Uterus (tissue), 4 donors: ENCODE results near the gene TBC1D1. TPM values are rescaled to one million over a fixed set of nuclear protein-coding genes. Genes with fewer than 3 reads are reported as not detected.

Experiments
- DNase-seq, 2 donors: peaks; one replicate each; pipeline ENCODE4 v3.0.0-alpha.2; 2019 to 2020
- H3K27ac ChIP-seq, 2 donors: fragments of 200-600 bp; sonication (generic); 1 replicate in 1 of 2; 2 replicates in 1 of 2; pipeline ENCODE4 v1.5.1; 2016 to 2018
- H3K27me3 ChIP-seq, 2 donors: fragments of 200-600 bp; sonication (generic); one replicate each; pipeline ENCODE4 v1.5.1; 2018 to 2019; ENCODE audit warnings: control low read depth in 1 of 2
- H3K36me3 ChIP-seq, 2 donors: fragments of 200-600 bp; sonication (generic); one replicate each; pipeline ENCODE4 v1.5.1; 2019; ENCODE audit warnings: control low read depth in 1 of 2
- H3K4me1 ChIP-seq, 2 donors: fragments of 200-600 bp; sonication (generic); one replicate each; pipeline ENCODE4 v1.5.1; 2018 to 2019; ENCODE audit warnings: control low read depth in 1 of 2
- H3K4me3 ChIP-seq, 2 donors: fragments of 200-600 bp; sonication (generic); 1 replicate in 1 of 2; 2 replicates in 1 of 2; pipeline ENCODE4 v1.5.1; 2018 to 2019; ENCODE audit warnings: mild to moderate bottlenecking in 1 of 2
- H3K9me3 ChIP-seq, 2 donors: fragments of 200-600 bp; sonication (generic); one replicate each; pipeline ENCODE4 v1.5.1; 2019; ENCODE audit warnings: control low read depth in 1 of 2
- CTCF ChIP-seq, 4 experiments: fragments of 200-600 bp in 2 of 4; fragments of 450-650 bp in 2 of 4; sonication (generic) in 2 of 4; IDR thresholded peaks; one replicate each; pipeline ENCODE4 v1.5.1; 2016 to 2019; ENCODE audit warnings: antibody characterized with exemption in 4 of 4, mild to moderate bottlenecking in 2 of 4, moderate library complexity in 1 of 4
- POLR2A ChIP-seq, 2 donors: fragments of 450-650 bp; IDR thresholded peaks; one replicate each; pipeline ENCODE4 v1.6.1; 2016; ENCODE audit warnings: antibody characterized with exemption in 2 of 2, mild to moderate bottlenecking in 1 of 2, moderate library complexity in 1 of 2
- intact Hi-C: fragments of 100-400 bp; cut with DNase I; formaldehyde crosslinking; loops from one replicate; pipeline ENCODE4 v1.15.1; 2023; ENCODE audit warnings: low total_unique reads
- total RNA-seq, 4 donors: library from RNA; depleted of rRNA in 3 of 4; stranded (reverse); fragments of >200 nt in 3 of 4; gene quantifications; one replicate each; pipeline versions ENCODE4 v1.1.0 to v1.2.4, GENCODE V29; 2014 to 2023
- donor health status: DM: yes; HTN: yes; CAD: no.

The TBC1D1 gene
- total RNA-seq, 4 donors from 2014 or later: 172 to 402 (median 236) TPM

- H3K27ac ChIP-seq: peak overlapping the region; percentile 79 to 90
- intact Hi-C loops: no loop called here
- no peak overlapping the region for H3K4me3 ChIP-seq
- TF ChIP-seq CTCF (IDR thresholded peaks at IDR 0.05) (no peak), POLR2A (IDR thresholded peaks at IDR 0.05) (no peak)
- H3K27me3 ChIP-seq: no peaks in the 10 kb centered on the region
- DNase-seq: no peak
- no peaks in the 10 kb centered on the region for H3K9me3 ChIP-seq
- peaks cover 12 to 31% of the 10 kb centered on the region in 2 donors for H3K4me1 ChIP-seq
- no peaks in the 10 kb centered on the region for H3K36me3 ChIP-seq
These were observed 189.4 kb downstream of the TBC1D1 start for GRCh38 chr4:38080061-38080974.

GRCh38 chr4:38082021-38082420 lies 191.1 kb downstream of the TBC1D1 start:
- peaks cover 23 to 31% of the 10 kb centered on the region in 2 donors for H3K4me1 ChIP-seq
- H3K27ac ChIP-seq: peak overlapping the region; percentile 79 to 90
- intact Hi-C loops: no loop called here
- TF ChIP-seq CTCF (IDR thresholded peaks at IDR 0.05): no peak
- no peaks in the 10 kb centered on the region for H3K9me3 ChIP-seq
- H3K4me3 ChIP-seq: no peak overlapping the region
- H3K27me3 ChIP-seq: no peaks in the 10 kb centered on the region
- no peak for DNase-seq
- no peaks in the 10 kb centered on the region for H3K36me3 ChIP-seq

GRCh38 chr4:38082424-38083385 lies 191.8 kb downstream of the TBC1D1 start:
- H3K27ac ChIP-seq: peak overlapping the region; percentile 79 to 90

GRCh38 chr4:38084877-38085711 lies 194.2 kb downstream of the TBC1D1 start:
- H3K36me3 ChIP-seq: no peaks in the 10 kb centered on the region
- DNase-seq: no peak
- peaks cover 27 to 31% of the 10 kb centered on the region in 2 donors for H3K4me1 ChIP-seq
- no peaks in the 10 kb centered on the region for H3K9me3 ChIP-seq
- intact Hi-C loops: no loop called here
- peak overlapping the region; percentile 71 to 90 for H3K27ac ChIP-seq
- TF ChIP-seq POLR2A (IDR thresholded peaks at IDR 0.05): no peak
- no peaks in the 10 kb centered on the region for H3K27me3 ChIP-seq
- no peak overlapping the region for H3K4me3 ChIP-seq

More at GRCh38 chr4:38082424-38083385, 191.8 kb downstream of the TBC1D1 start:
- Histone ChIP-seq H3K36me3 (no peaks in the 10 kb centered on the region), H3K9me3 (no peaks in the 10 kb centered on the region), H3K4me3 (no peak overlapping the region), H3K4me1 (peaks cover 27 to 31% of the 10 kb centered on the region in 2 donors), H3K27me3 (no peaks in the 10 kb centered on the region)
- peak in 1 of 2 donors; percentile 15 for TF ChIP-seq POLR2A (IDR thresholded peaks at IDR 0.05)
- TF ChIP-seq CTCF (IDR thresholded peaks at IDR 0.05): no peak
- DNase-seq: peak in 1 of 2 donors; percentile 54
- intact Hi-C loops: no loop called here

- no peak for DNase-seq
- H3K36me3 ChIP-seq: no peaks in the 10 kb centered on the region
- peak overlapping the region; percentile 71 to 90 for H3K27ac ChIP-seq
- no peaks in the 10 kb centered on the region for H3K9me3 ChIP-seq
- intact Hi-C loops: no loop called here
- no peaks in the 10 kb centered on the region for H3K27me3 ChIP-seq
- no peak for TF ChIP-seq CTCF (IDR thresholded peaks at IDR 0.05)
- no peak for TF ChIP-seq POLR2A (IDR thresholded peaks at IDR 0.05)
- H3K4me1 ChIP-seq: peaks cover 27 to 30% of the 10 kb centered on the region in 2 donors
- no peak overlapping the region for H3K4me3 ChIP-seq
These were observed 194.9 kb downstream of the TBC1D1 start for GRCh38 chr4:38085751-38086150.
